HG03060 (cell line): Measurements from ENCODE around the gene PRKCH.

Experiments
- ATAC-seq: cut with Tn5 transposase; IDR thresholded peaks from one replicate; pipeline ENCODE4 v1.9.1; 2021; ENCODE audit warnings: low read depth, moderate number of reproducible peaks; ENCODE audit not compliant: unreplicated experiment

PRKCH gene

DNA sequence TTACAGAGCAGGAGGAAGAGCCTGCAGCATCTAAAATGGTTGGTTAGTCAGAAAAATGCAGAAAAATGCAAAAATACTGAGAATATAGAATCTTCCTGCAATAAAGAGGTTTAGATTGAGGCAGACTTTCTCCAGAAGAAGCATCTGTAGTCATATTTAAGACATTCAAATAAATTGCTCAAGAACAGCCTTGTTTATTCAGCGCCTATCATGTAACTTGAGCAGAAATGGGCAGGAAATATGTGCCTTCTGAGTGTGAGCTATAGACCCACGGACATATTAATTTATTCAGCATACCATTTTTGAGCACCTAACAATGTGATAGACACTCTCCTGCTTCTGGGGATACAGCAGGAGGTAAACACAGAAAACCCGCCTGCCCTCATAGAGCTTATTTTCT, 272.0 kb downstream of the PRKCH start:
- no peak for ATAC-seq

DNA sequence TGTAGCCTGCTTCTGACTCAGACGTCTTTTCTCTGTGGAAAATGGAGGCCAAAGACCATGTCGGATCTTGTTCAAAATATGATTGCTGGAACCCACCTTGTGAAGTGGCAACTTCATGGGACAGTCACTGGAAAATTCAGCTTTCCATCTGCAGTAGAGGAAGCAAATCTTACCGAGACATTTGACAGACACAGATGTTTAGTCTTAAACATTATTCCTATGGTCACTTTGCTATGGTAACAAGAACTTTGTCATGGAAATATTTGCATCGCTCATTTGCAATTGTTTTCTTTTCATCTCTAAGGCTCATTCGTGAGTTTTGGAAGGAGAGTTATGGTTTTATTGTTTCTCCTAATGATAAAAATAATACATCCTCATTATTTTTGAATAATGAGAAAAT, 275.6 kb downstream of the PRKCH start:
- ATAC-seq, result no peak

DNA sequence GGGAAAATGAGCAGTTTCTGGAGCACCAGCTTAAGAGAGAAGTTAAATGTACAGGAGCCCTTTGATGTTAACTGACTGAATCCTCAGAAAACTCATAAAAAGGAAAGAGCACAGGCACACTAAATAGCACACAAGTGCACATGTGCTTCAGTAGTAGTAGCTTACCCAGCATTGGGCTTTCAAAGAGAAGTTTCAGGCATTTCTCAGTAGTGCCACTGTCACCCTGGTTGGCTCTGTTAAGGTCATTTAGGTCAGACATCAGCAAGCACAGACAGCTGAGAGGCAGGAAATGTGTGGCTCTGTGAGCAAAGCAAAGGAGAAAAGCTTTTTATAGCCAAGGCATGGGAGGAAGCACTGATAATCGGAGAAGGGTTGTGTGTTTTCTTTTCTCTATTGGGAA, 277.6 kb downstream of the PRKCH start:
- no peak for ATAC-seq

DNA sequence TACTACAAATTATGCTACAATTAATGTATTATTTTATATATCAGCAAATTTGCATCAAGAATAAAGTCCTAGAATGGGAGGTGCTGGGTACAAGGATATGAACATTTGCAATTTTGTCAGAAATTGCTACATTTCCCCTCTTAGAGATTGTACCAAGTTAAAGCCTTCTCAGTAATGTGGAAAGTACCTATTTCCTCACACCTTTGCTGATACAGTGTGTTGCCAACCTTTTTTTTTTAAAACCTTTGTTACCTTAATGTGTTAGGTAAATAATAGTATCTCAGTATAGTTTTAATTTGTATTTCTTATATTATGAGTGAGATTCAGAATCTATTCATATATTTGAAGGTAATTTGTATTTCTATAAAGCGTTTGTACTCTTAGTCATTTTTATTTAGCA, 278.6 kb downstream of the PRKCH start:
- ATAC-seq, result no peak
